GM12891 (cell line): ENCODE results near the gene SSBP2.

Source experiments
- DNase-seq: peaks from one replicate; pipeline ENCODE4 v3.0.0; 2011; ENCODE audit warnings: low spot score; ENCODE audit not compliant: insufficient read length
- FAIRE-seq: peaks from 2 replicates; lab custom pipeline; 2011; peaks lifted over from hg19 to GRCh38; lab: Jason Lieb, UNC
- PAX5 ChIP-seq: IDR thresholded peaks from 2 replicates; pipeline ENCODE4 v1.6.1; 2011; ENCODE audit warnings: low read length, moderate library complexity, mild to moderate bottlenecking; ENCODE audit not compliant: insufficient read depth, severe bottlenecking
- POLR2A ChIP-seq: IDR thresholded peaks from 2 replicates; pipeline ENCODE4 v1.6.1; 2011; ENCODE audit warnings: low read depth, low read length, control low read depth
- POLR2AphosphoS5 ChIP-seq: IDR thresholded peaks from 2 replicates; pipeline ENCODE4 v1.6.1; 2011; ENCODE audit warnings: low read depth, low read length, control low read depth
- POU2F2 ChIP-seq: IDR thresholded peaks from 2 replicates; pipeline ENCODE4 v1.6.1; 2011; ENCODE audit warnings: low read depth, mild to moderate bottlenecking, control low read depth, low read length, moderate library complexity
- SPI1 ChIP-seq: IDR thresholded peaks from 2 replicates; pipeline ENCODE4 v1.6.1; 2011; ENCODE audit warnings: low read depth, low read length, control low read depth
- TAF1 ChIP-seq: IDR thresholded peaks from 2 replicates; pipeline ENCODE4 v1.6.1; 2011; ENCODE audit warnings: low read depth, low read length, control low read depth

Gene SSBP2

GRCh38 chr5:81749192-81749560 is 1.7 kb downstream of the SSBP2 start:
- TF ChIP-seq POU2F2 (no peak), SPI1 (no peak), TAF1 (no peak), POLR2A (no peak), POLR2AphosphoS5 (no peak), PAX5 (no peak)
- FAIRE-seq (no peak), DNase-seq (no peak)

GRCh38 chr5:81748556-81748955 is 2.3 kb downstream of the SSBP2 start:
- DNase-seq: no peak
- no peak for FAIRE-seq
- TF ChIP-seq TAF1 (no peak), PAX5 (no peak), POU2F2 (no peak), POLR2AphosphoS5 (no peak), SPI1 (no peak), POLR2A (no peak)

- FAIRE-seq: no peak
- DNase-seq: no peak
- TF ChIP-seq TAF1 (no peak), PAX5 (no peak), SPI1 (no peak), POLR2A (no peak), POU2F2 (no peak), POLR2AphosphoS5 (no peak)
These were observed 3.9 kb downstream of the SSBP2 start for GRCh38 chr5:81747030-81747429.

- TF ChIP-seq POLR2AphosphoS5 (no peak), POU2F2 (no peak), TAF1 (no peak), POLR2A (no peak), PAX5 (no peak), SPI1 (no peak)
- DNase-seq (no peak), FAIRE-seq (no peak)
These were observed 10.1 kb downstream of the SSBP2 start for GRCh38 chr5:81740758-81741157.

- DNase-seq (no peak), FAIRE-seq (no peak)
- no peak for TF ChIP-seq POU2F2
- TF ChIP-seq TAF1: no peak
- no peak for TF ChIP-seq PAX5
- TF ChIP-seq POLR2AphosphoS5: no peak
- TF ChIP-seq SPI1: no peak
- no peak for TF ChIP-seq POLR2A
These were observed 11.6 kb downstream of the SSBP2 start for GRCh38 chr5:81739291-81739690.

GRCh38 chr5:81729276-81729675 is 21.6 kb downstream of the SSBP2 start:
- no peak for TF ChIP-seq POU2F2
- TF ChIP-seq SPI1: no peak
- FAIRE-seq: no peak
- no peak for DNase-seq

- DNase-seq (no peak), FAIRE-seq (no peak)
- no peak for TF ChIP-seq SPI1
- no peak for TF ChIP-seq POLR2A
- no peak for TF ChIP-seq POU2F2
These were observed 22.6 kb downstream of the SSBP2 start for GRCh38 chr5:81728301-81728700.

GRCh38 chr5:81726297-81726696 is 24.6 kb downstream of the SSBP2 start:
- FAIRE-seq: no peak
- no peak for TF ChIP-seq POU2F2
- no peak for DNase-seq

GRCh38 chr5:81724571-81724970 is 26.3 kb downstream of the SSBP2 start:
- FAIRE-seq (no peak), DNase-seq (no peak)
- TF ChIP-seq PAX5 (no peak), SPI1 (no peak), POU2F2 (no peak), POLR2AphosphoS5 (no peak), TAF1 (no peak), POLR2A (no peak)

- FAIRE-seq (no peak), DNase-seq (no peak)
- TF ChIP-seq POLR2A (no peak), POLR2AphosphoS5 (no peak), SPI1 (no peak), TAF1 (no peak), PAX5 (no peak), POU2F2 (no peak)
These were observed 26.8 kb downstream of the SSBP2 start for GRCh38 chr5:81724108-81724507.
